Stimulated activated naive CD8-positive, alpha-beta T cell treated with anti-CD3 and anti-CD28 coated beads, Interleukin-15, Interleukin-2, amounts not matched to agents 100 ng/mL and 50 ng/mL, for 24 hours (primary cell): Measurements from ENCODE around the gene MAP3K12.
"Not testable (repeated sequence)": the region's sequence is repeated elsewhere in the genome, so short reads cannot be mapped to it uniquely, and the experiment has no call there.

Experiments used
- H3K27ac Mint-ChIP-seq: one replicate; pipeline ENCODE4 v1.8.0; 2021; ENCODE audit warnings: mild to moderate bottlenecking, mixed read lengths
- H3K27me3 Mint-ChIP-seq: one replicate; pipeline ENCODE4 v1.8.0; 2021; ENCODE audit warnings: mixed read lengths
- H3K36me3 Mint-ChIP-seq: one replicate; pipeline ENCODE4 v1.8.0; 2021; ENCODE audit warnings: low read depth, mixed read lengths
- H3K4me1 Mint-ChIP-seq: one replicate; pipeline ENCODE4 v1.8.0; 2021; ENCODE audit warnings: low read depth, mixed read lengths
- H3K4me3 Mint-ChIP-seq: one replicate; pipeline ENCODE4 v1.8.0; 2021; ENCODE audit warnings: mild to moderate bottlenecking, mixed read lengths
- H3K9me3 Mint-ChIP-seq: one replicate; pipeline ENCODE4 v1.8.0; 2021; ENCODE audit warnings: mixed read lengths

Gene MAP3K12

DNA sequence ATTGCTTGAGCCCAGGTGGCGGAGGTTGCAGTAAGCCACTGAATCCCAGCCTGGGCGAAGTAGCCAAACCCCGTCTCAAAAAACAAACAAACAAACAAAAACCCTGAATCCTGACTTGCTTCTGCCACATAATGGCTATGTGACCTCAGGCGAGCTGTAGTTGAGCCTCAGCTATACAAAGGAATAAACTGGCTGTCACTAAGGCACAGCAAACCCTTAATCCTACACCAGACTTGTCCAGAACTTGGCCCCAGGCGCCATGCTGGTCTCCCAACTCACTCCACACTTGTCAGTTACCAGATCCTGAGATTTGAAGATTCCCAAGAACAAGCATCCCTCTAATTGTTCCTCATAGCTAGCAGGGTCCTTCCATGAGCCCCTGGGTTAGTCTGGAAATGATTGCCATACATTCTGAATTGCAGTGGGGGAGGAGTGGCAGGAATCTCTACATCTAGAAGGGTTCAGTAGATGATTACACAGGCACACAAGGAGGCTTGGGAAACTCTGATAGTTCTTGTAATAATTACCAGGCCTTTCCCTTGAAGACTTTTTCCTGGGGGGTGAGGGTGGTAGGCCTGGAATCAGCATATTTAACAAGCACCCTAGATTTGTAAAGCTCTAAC, 9.9 kb downstream of the MAP3K12 start:
- no peak overlapping the region for H3K27ac Mint-ChIP-seq
- no peaks in the 10 kb centered on the region for H3K9me3 Mint-ChIP-seq
- no peak overlapping the region for H3K4me3 Mint-ChIP-seq
- peaks cover 17% of the 10 kb centered on the region for H3K4me1 Mint-ChIP-seq
- H3K27me3 Mint-ChIP-seq = no peaks in the 10 kb centered on the region
- H3K36me3 Mint-ChIP-seq = peaks cover 12% of the 10 kb centered on the region

DNA sequence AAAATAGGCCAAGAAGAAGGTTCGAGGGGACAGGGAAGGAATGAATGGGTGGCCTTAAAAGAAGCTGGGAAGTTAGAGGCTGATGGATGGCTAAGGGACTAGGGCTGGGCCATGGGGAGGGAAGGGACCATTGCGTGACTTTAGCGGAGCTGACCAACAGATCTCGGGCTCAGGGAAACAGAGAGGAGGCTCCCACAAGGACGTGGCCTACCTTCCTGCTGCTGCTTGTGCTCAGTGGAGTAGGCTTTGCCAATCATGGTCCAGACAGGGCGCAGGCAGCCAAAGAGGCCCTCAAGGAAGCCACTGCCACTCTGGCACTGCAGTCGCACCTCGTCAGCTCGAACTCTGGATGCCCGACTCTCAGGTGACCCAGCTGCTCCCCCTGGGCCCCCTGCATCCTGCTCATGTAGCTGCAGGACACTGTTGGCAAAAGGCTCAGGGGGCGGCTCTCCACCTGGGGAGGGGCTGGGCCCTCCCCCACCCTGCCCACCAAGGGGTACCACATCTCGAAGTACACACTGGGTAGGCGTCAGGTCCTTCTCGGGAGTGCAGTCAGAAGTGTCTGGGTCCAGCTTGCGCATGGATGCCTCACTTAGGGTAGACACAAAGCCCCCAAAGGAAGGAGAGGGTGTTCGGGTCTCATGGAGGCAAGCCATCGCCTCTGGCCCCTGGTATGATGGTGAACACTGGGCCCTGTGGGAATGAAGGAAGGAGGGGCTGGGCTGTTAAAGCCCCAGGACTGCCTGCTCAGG, 12.3 kb downstream of the MAP3K12 start:
- Mint-ChIP-seq H3K27ac (no peak overlapping the region), H3K4me1 (no peaks in the 10 kb centered on the region), H3K27me3 (no peaks in the 10 kb centered on the region), H3K36me3 (peaks cover 26% of the 10 kb centered on the region), H3K9me3 (no peaks in the 10 kb centered on the region), H3K4me3 (no peak overlapping the region)

DNA sequence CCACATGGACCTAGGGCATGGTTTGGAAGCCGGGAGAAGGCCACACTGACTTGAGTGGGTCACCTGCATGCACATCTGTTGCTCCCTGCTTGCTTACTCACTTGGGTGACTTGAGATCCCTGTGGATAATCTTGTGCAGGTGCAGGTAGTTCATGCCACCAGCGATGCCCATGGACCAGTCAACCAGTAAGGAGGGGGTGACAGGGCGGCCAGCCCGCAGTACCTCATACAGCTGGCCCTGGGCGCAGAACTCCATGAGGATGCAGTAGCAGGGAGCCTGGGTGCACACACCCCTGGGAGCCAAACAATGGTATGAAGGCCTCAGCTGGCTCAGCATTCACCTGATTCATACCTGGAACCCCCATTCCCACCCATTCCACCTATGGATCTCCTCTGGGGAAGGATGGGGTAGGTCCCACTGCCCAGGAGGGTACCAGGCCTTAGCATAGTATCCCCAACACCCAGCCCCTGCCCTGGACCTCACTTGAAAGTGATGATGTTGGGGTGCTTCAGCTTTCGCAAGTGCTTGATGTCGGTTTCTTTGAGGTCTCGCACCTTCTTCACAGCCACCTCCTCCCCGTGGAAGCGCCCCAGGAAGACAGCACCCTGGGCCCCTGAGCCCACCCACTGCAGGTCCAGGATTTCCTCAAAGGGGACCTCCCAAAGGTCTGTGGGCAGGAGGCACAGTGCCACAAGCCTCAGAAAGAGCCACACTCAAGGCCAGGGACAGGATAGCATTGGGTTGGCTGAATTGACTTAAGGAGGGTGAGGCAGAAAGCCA, 13.1 kb downstream of the MAP3K12 start:
- Mint-ChIP-seq H3K36me3 (peaks cover 29% of the 10 kb centered on the region), H3K27me3 (no peaks in the 10 kb centered on the region), H3K27ac (no peak overlapping the region), H3K9me3 (no peaks in the 10 kb centered on the region), H3K4me3 (no peak overlapping the region), H3K4me1 (no peaks in the 10 kb centered on the region)

DNA sequence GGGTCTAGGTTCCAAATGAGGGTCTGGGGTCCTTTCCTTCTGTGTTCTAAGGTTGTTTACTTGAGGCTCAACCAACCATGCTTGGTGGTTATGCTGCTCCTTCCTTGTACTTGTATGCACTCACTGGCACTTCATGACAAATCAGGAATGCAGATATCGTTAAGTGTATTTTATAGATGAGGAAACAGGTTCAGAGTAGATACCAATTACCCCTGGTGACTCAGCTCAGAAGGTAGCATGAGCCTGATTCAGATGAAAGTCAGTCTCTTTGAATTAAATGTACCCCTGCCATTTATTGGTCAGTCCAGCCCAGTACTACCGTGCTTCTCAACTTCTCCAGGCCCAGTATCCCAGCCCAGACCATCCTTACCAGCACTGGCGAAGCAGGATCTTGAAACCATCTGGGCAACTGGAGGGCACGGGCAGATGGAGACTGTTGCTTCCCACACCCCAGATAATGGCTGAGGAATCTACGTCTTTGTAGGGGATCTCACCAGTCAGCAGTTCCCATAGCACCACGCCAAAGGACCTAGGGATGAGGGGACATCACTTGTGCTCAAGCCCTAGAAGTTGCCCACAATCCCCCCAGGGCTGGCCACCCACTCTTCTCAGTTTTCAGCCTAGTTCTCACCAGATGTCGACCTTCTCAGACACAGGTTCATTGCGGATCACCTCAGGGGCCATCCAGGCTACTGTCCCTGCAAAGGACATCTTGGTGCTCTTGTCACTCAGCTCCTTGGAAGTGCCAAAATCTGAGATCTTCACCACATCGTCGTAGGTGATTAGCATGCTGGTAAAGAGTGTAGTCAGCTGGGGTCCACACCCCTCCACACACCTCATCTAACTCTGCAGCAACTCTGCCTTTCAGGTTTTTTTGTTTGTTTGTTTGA, 14.3 kb downstream of the MAP3K12 start:
- Mint-ChIP-seq H3K36me3 (peaks cover 36% of the 10 kb centered on the region), H3K4me3 (no peak overlapping the region)

DNA sequence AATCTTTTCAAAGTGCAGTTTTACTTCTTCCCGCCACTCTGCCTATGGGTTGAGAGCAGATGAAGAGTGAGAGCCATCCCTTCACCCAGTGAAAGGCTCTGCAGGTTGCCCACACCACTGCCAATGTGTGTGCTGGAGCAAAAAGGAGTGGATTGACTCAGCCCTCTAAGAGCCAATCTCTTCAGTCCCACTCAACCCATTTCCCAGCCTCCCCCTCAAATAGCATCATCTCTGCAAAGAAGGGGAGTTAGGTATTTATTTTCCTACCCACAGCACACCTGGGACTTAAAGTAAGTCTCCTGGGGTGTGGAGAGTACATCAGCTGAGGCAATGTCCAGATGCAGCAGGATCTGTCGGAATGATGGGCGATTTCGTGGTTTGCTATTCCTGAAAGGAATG, 15.3 kb downstream of the MAP3K12 start:
- no peak overlapping the region for H3K4me3 Mint-ChIP-seq
- peaks cover 45% of the 10 kb centered on the region for H3K36me3 Mint-ChIP-seq
- peak overlapping the region; percentile 42 for H3K27ac Mint-ChIP-seq
- H3K27me3 Mint-ChIP-seq = no peaks in the 10 kb centered on the region
- no peaks in the 10 kb centered on the region for H3K9me3 Mint-ChIP-seq
- no peaks in the 10 kb centered on the region for H3K4me1 Mint-ChIP-seq

More for the DNA sequence above, 14.3 kb downstream of the MAP3K12 start:
- no peaks in the 10 kb centered on the region for H3K27me3 Mint-ChIP-seq
- peak overlapping the region; percentile 22 for H3K27ac Mint-ChIP-seq
- no peaks in the 10 kb centered on the region for H3K4me1 Mint-ChIP-seq
- H3K9me3 Mint-ChIP-seq = no peaks in the 10 kb centered on the region

DNA sequence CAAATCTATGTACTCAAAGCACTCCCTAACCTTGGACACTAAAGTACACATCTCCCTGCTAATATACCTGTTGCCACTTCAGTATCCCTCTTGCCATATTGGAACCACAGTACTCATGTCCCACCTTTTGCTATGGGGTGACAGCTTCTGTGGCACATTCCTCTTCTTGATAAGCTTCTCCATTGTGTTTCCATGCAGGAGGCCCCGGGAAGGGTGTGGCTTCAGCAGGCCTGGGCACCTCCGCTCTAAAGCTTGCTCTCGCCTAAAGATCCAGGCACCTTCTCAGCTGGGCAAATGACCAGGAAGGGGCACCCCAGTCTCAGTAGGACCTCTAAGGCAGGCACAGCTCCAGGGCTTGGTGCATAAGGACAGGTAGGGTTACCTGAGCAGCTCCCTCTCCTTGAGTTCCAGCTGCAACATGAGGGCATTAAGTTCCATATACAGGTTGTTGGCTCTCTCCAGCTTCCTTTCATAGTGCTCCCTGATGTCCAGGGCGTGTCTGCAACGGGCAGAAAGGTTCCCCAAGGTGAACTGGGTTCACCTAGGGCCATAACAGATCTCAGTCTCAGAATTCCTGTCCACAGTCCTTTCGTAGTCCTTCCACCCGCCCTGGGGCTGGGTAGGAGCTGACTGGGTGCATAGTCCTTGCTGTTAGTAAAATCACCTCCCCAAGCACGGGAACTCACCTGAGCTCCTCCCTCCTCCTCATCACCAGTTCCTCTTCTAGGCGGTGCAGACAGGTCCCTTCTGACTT, 15.9 kb downstream of the MAP3K12 start:
- Mint-ChIP-seq H3K27me3 (no peaks in the 10 kb centered on the region), H3K9me3 (no peaks in the 10 kb centered on the region), H3K4me1 (no peaks in the 10 kb centered on the region), H3K36me3 (peaks cover 50% of the 10 kb centered on the region), H3K27ac (peak overlapping the region; percentile 13), H3K4me3 (no peak overlapping the region)

DNA sequence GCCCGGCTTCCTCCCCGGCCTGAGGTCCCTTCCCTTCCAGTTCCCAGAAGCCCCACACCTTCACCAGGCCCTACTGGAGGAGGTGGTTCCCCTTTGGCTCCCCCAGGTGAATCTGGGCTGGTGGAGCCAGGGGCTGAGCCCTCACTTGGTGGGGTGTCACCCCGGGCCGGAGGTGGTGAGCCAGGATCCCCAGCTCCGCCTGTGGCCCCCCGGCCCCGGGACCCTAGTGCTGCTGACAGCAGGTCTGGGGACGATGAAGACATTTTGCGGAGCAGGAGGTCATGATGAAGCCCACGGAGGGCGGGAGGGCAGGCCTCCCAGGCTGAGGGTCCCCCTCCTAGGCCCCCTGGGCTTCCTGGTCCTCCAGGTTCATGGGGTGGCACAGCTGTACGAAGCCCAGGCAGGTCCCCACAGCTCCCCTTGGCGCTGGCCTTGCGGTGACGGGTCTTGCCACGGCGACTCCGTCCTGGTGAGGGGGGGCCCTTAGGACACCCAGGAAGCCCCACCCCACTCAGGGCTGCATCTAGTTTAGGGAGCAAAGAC, 16.6 kb downstream of the MAP3K12 start:
- no peaks in the 10 kb centered on the region for H3K27me3 Mint-ChIP-seq
- no peak overlapping the region for H3K27ac Mint-ChIP-seq
- peaks cover 56% of the 10 kb centered on the region for H3K36me3 Mint-ChIP-seq
- H3K4me1 Mint-ChIP-seq = peaks cover 5% of the 10 kb centered on the region
- H3K4me3 Mint-ChIP-seq = no peak overlapping the region
- H3K9me3 Mint-ChIP-seq = no peaks in the 10 kb centered on the region

DNA sequence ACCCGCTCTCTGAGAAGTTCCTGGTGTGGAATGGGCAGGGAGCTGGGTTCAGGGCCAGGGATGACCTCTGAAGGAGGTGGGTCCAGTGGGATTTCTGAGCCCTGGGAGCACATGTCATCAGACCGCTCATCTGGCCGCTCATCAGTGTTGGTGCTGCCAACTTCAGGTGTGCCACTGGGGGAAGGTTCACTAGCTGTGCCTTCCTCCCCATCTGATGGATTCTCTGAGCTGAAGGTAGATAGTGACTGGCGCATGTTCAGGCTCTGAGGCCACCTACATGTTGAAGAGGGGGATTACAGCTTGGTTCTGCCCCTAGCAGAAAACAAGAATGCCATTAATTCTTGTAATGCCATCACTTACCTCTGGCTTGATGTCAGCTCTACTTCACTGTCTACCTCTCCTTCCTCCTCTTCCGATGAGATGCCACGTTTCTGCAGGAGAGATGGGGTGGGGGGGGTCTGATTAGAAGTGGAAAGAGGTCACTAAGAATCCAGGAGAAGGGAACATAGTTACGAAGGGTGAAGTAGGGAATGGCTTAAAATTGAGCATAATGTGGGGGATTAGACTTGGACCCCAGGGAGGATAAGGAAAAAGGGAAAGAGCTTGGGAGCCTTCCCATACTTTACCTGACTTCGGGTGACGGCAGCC, 17.2 kb downstream of the MAP3K12 start:
- Mint-ChIP-seq H3K27ac (peak overlapping the region; percentile 61), H3K4me3 (no peak overlapping the region), H3K27me3 (no peaks in the 10 kb centered on the region), H3K4me1 (peaks cover 9% of the 10 kb centered on the region), H3K36me3 (peaks cover 60% of the 10 kb centered on the region), H3K9me3 (no peaks in the 10 kb centered on the region)

DNA sequence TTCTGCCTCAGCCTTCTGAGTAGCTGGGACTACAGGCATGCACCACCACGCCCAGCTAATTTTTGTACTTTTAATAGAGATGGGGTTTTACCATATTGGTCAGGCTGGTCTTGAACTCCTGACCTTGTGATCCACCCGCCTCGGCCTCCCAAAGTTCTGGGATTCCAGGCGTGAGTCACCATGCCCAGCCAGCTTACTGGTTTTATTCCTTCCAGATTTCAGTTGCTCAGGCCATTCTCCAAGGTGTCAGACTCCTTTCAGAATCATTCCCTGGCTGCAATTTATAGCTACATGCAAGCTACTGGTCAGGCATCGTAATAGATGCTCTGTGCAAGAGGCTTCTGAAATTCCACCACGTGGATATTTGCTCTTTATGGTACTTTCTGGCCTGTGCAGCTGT, 17.8 kb downstream of the MAP3K12 start:
- H3K4me1 Mint-ChIP-seq = peaks cover 15% of the 10 kb centered on the region
- H3K27me3 Mint-ChIP-seq, H3K27ac Mint-ChIP-seq, H3K4me3 Mint-ChIP-seq, H3K9me3 Mint-ChIP-seq: not testable (repeated sequence)
- H3K36me3 Mint-ChIP-seq = peaks cover 66% of the 10 kb centered on the region

DNA sequence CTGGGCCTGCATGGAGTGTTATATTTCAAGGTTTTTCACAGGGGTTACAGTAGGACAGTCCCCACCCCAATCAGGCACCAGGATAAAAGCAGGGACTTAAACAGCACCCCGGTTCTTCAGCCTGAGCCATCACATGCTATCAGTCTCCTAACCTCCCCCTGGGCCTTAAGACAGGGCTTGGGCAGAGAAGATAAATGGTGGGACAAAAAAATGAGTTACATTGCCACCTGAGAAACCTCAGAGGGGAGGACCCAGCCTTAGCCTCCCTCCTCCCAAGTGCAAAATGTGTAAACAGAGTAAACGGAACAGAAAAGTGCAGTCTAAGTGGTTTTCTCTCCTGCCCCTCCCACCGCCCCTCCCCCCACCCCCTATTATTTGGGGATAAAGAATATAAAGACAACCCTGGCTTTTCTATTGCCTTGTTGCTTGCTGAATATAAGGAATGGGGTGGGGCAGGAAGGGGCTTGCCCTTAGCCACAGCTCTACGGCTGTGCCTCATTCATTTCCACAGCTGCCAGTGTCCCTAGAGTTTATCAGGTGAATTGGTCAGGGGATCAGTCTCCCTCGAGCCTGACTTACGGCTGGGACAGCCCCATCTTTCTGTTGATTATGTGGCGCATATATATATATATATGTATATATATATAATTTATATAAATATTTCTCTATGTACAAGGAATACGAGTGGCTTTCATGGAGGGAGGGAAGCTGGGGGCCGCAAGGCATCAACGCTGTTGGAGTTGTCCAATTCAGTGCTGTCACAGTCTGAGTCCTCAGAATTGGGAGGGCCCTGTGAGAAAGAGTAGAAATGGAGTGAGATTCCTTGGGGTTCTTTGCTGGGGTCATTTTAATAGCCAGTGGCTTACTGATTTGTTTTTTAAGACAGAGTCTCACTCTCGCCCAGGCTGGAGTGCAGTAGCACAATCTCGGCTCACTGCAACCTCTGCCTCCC, 18.5 kb downstream of the MAP3K12 start:
- H3K9me3 Mint-ChIP-seq = no peaks in the 10 kb centered on the region
- peaks cover 21% of the 10 kb centered on the region for H3K4me1 Mint-ChIP-seq
- no peaks in the 10 kb centered on the region for H3K27me3 Mint-ChIP-seq
- no peak overlapping the region for H3K4me3 Mint-ChIP-seq
- H3K36me3 Mint-ChIP-seq = peaks cover 70% of the 10 kb centered on the region
- H3K27ac Mint-ChIP-seq = peak overlapping the region; percentile 40

DNA sequence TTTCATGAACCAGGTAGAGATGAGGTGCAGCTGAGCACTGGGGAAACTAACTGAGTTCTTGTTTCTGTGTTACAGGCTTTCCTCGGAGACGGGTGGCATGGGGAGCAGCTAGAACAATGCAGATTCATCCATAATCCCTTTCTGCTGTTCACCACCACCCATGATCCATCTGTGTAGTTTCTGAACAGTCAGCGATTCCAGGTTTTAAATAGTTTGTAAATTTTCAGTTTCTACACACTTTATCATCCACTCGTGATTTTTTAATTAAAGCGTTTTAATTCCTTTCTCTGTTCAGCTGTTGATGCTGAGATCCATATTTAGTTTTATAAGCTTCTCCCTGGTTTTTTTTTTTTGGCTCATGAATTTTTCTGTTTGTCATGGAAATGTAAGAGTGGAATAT, 19.9 kb downstream of the MAP3K12 start:
- H3K4me3 Mint-ChIP-seq = no peak overlapping the region
- H3K27me3 Mint-ChIP-seq = no peaks in the 10 kb centered on the region
- H3K27ac Mint-ChIP-seq = peak overlapping the region; percentile 49

DNA sequence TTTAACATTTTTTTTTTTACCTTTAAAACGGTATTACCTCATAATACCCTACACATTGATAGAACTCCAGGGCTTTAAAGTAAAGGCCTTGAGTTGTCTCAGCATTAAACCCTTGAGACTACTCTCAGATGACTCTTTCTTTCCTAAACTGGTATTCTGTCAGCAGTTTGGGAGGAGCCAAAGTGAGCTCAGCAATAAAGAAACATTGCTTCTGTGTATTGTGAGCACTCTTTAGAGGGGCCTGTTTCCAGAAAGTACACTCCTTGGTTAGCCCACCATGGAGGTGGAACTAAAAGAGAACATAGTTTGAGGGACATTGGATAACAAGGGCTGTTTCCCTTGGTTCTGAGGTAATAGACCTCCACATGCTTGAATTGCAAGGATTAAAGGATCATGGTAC, 20.4 kb downstream of the MAP3K12 start:
- Mint-ChIP-seq H3K27me3 (no peaks in the 10 kb centered on the region), H3K9me3 (no peaks in the 10 kb centered on the region), H3K27ac (peak overlapping the region; percentile 49), H3K36me3 (peaks cover 75% of the 10 kb centered on the region), H3K4me3 (no peak overlapping the region), H3K4me1 (peaks cover 36% of the 10 kb centered on the region)

More for the DNA sequence above, 19.9 kb downstream of the MAP3K12 start:
- Mint-ChIP-seq H3K4me1 (peaks cover 31% of the 10 kb centered on the region), H3K36me3 (peaks cover 75% of the 10 kb centered on the region), H3K9me3 (no peaks in the 10 kb centered on the region)
